Activated T-cell treated with anti-CD3 and anti-CD28 coated beads, Interleukin-2, amount 50 U/mL, for 24 hours (primary cell): ENCODE results near the gene ZNF276.

Experiments
- DNase-seq: peaks from one replicate; pipeline ENCODE4 v3.0.0-alpha.2; 2020
- H3K27ac Mint-ChIP-seq: 2 replicates; pipeline ENCODE4 v1.8.0; 2020; ENCODE audit warnings: mild to moderate bottlenecking, mixed read lengths
- H3K27me3 Mint-ChIP-seq: 2 replicates; pipeline ENCODE4 v1.8.0; 2020; ENCODE audit warnings: mixed read lengths
- H3K36me3 Mint-ChIP-seq: 2 replicates; pipeline ENCODE4 v1.8.0; 2020; ENCODE audit warnings: low read depth, mixed read lengths
- H3K4me1 Mint-ChIP-seq: 2 replicates; pipeline ENCODE4 v1.8.0; 2020; ENCODE audit warnings: low read depth, mixed read lengths
- H3K4me3 Mint-ChIP-seq: 2 replicates; pipeline ENCODE4 v1.8.0; 2020; ENCODE audit warnings: mild to moderate bottlenecking, moderate library complexity, mixed read lengths
- H3K9me3 Mint-ChIP-seq: 2 replicates; pipeline ENCODE4 v1.8.0; 2020; ENCODE audit warnings: mixed read lengths

The ZNF276 gene

DNA sequence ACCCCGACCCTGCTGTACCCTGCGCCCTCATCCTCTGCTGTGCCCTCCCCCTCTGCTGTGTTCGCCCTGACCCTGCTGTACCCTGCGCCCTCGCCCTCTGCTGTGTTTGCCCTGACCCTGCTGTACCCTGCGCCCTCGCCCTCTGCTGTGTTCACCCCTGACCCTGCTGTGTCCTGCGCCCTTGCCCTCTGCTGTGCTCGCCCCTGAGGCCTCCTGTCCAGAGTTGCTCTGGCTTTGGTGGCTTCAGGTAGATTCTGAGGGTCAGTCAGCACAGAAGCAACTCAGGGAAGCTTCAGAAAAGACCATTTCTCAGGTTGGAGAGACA, 11.5 kb downstream of the ZNF276 start:
- H3K27me3 Mint-ChIP-seq = no peaks in the 10 kb centered on the region
- H3K4me1 Mint-ChIP-seq = peaks cover 55% of the 10 kb centered on the region
- H3K9me3 Mint-ChIP-seq = no peaks in the 10 kb centered on the region
- no peak for DNase-seq
- H3K4me3 Mint-ChIP-seq = no peak overlapping the region
- H3K36me3 Mint-ChIP-seq = peaks cover 98% of the 10 kb centered on the region
- H3K27ac Mint-ChIP-seq = peak overlapping the region; percentile 72

DNA sequence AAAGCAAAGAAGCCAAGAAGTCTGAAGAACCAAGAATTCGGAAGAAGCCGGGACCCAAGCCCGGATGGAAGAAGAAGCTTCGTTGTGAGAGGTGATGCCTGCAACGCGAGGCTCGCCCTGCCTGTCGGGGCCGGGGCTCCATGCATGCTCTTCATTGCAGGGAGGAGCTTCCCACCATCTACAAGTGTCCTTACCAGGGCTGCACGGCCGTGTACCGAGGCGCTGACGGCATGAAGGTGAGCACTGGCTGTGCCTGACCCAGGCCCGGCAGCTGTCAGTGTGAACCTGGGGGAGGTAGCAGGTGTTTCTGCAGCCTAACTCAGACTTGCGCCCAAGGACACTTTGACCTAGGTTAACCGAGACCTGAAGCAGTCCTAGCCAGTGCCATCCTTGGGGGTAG, 12.0 kb downstream of the ZNF276 start:
- Mint-ChIP-seq H3K4me3 (no peak overlapping the region), H3K4me1 (peaks cover 56% of the 10 kb centered on the region), H3K27ac (peak overlapping the region; percentile 18), H3K27me3 (no peaks in the 10 kb centered on the region), H3K9me3 (no peaks in the 10 kb centered on the region), H3K36me3 (peaks cover 100% of the 10 kb centered on the region)
- no peak for DNase-seq

DNA sequence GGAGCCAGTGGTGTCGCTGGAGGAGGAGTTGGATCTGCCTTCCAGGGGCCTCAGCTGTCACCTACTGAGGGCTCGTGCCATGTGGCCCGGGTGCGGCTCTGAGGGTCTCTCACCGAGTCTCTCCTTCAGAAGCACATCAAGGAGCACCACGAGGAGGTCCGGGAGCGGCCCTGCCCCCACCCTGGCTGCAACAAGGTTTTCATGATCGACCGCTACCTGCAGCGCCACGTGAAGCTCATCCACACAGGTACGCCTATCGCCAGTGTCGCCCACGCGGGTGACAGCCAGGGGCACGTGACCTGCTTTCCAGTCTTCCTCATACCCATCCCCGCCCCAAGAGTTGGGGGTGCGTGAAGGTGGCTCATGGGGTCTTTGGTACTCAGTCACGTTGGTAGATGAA, 12.5 kb downstream of the ZNF276 start:
- Mint-ChIP-seq H3K4me3 (no peak overlapping the region), H3K27me3 (no peaks in the 10 kb centered on the region), H3K27ac (peak overlapping the region; percentile 47), H3K9me3 (no peaks in the 10 kb centered on the region), H3K4me1 (peaks cover 58% of the 10 kb centered on the region), H3K36me3 (peaks cover 100% of the 10 kb centered on the region)
- no peak for DNase-seq

DNA sequence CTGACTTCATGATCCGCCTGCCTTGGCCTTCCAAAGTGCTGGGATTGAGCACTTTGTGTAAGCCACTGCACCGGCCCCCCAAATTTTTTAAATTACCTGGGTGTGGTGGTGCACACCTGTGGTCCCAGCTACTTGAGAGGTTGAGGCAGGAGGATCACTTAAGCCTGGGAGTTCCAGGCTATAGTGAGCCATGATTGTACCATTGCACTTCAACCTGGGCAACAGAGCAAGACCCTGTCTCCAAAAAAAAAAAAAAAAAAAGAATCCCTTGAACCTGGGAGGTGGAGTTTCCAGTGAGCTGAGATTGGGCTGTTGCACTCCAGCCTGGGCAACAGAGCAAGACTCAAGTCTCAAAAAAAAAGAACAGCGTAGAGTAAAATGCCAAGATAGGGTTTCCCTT, 15.2 kb downstream of the ZNF276 start:
- no peak overlapping the region for H3K4me3 Mint-ChIP-seq

DNA sequence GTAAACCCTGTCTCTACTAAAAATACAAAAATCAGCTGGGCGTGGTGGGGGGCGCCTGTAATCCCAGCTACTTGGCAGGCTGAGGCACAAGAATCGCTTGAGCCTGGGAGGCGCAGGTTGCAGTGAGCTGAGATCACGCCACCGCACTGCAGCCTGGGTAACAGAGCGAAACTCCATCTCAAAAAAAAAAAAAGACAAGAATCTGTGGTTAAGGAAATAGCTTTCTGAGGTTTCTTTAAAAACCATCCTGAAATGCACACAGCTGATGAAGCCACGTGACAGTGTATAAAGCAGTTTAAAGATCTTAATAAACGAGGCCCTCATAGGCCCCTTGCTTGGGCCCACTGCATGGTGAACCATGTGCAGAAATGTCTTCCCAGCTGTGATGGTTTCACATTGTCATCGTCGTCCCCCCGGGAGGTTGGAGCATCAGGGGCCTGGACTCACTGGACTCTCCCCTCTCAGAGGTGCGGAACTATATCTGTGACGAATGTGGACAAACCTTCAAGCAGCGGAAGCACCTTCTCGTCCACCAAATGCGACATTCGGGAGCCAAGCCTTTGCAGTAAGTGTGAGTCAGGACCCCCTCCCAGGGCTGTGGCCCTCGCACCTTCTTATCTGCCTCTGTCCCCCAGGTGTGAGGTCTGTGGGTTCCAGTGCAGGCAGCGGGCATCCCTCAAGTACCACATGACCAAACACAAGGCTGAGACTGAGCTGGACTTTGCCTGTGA, 16.2 kb downstream of the ZNF276 start:
- peaks cover 43% of the 10 kb centered on the region for H3K4me1 Mint-ChIP-seq
- DNase-seq = peak; percentile 59
- no peaks in the 10 kb centered on the region for H3K27me3 Mint-ChIP-seq
- peaks cover 98% of the 10 kb centered on the region for H3K36me3 Mint-ChIP-seq
- H3K4me3 Mint-ChIP-seq = no peak overlapping the region
- no peaks in the 10 kb centered on the region for H3K9me3 Mint-ChIP-seq
- H3K27ac Mint-ChIP-seq = peak overlapping the region; percentile 84

More for the DNA sequence above, 15.2 kb downstream of the ZNF276 start:
- Mint-ChIP-seq H3K27ac (peak overlapping the region; percentile 84), H3K4me1 (peaks cover 47% of the 10 kb centered on the region), H3K36me3 (peaks cover 100% of the 10 kb centered on the region), H3K9me3 (no peaks in the 10 kb centered on the region), H3K27me3 (no peaks in the 10 kb centered on the region)
- DNase-seq = no peak

DNA sequence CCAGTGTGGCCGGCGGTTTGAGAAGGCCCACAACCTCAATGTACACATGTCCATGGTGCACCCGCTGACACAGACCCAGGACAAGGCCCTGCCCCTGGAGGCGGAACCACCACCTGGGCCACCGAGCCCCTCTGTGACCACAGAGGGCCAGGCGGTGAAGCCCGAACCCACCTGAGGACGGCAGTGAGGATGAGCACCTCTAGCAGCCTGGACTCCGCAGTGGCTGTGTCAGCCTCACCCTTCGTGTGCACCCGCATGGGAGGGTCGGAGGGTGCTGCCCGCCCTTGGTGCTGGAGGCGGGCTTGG, 16.7 kb downstream of the ZNF276 start:
- H3K4me1 Mint-ChIP-seq = peaks cover 43% of the 10 kb centered on the region
- H3K4me3 Mint-ChIP-seq = no peak overlapping the region

DNA sequence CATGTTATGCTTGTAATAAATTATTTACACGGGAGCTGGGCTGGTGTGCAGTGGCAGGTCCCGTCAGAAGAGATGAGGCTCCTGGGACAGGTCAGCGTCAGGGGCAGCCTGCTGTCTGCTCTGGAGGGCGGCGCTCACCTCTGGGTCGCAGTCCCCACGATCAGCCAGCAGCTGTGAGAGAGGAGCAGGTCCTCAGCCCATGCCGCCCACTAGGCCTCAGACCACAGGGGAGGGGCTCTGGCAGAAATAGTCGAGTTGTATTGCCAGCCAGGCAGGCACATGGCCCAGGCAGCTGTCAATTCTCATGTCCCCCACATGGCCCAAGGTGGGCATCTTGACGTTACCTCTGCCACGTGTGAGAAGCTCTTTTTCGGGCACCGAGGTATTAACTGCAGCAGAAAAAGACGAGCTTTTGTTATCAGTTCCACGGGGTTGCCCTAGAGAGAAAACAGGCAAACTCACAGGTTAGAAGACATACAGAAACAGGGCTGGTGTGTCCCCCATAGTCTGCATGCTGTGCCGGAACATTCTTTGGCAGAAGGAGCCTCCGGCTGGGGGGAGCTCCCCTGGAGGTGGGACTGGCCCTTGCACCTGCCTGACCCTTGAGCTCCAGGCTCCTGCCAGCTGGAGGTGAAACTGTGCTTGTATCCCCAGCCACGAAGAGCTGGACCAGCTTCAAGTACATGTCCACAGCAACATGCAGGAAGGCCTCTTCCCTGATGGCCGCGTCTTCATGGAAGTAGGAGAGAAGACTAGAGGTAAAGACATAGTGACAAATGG, 17.4 kb downstream of the ZNF276 start:
- peaks cover 98% of the 10 kb centered on the region for H3K36me3 Mint-ChIP-seq
- H3K27me3 Mint-ChIP-seq = no peaks in the 10 kb centered on the region
- H3K4me3 Mint-ChIP-seq = no peak overlapping the region
- DNase-seq = no peak
- peak overlapping the region; percentile 84 for H3K27ac Mint-ChIP-seq
- peaks cover 46% of the 10 kb centered on the region for H3K4me1 Mint-ChIP-seq
- H3K9me3 Mint-ChIP-seq = no peaks in the 10 kb centered on the region

More for the DNA sequence above, 16.7 kb downstream of the ZNF276 start:
- peaks cover 98% of the 10 kb centered on the region for H3K36me3 Mint-ChIP-seq
- H3K27me3 Mint-ChIP-seq = no peaks in the 10 kb centered on the region
- no peak for DNase-seq
- no peaks in the 10 kb centered on the region for H3K9me3 Mint-ChIP-seq
- peak overlapping the region; percentile 84 for H3K27ac Mint-ChIP-seq

DNA sequence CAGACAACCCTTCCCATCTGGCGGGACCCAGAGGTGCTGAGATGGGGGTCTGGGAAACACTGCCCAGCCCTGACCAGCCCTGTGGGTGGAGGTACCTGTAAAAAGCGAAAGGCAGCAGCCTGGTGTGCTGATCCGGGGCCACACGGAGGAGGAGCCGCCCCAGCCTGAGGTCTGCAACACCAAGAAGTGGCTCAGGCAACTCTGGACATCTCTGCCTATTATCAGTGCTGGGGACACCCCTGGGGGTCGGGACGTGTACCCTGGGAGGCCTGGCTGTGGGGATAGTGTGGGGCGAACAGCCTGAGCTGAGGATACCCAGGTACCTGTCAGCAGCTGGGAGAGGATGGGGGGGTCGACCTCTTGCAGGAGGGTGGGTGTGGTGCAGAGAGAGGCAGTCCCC, 18.0 kb downstream of the ZNF276 start:
- H3K4me1 Mint-ChIP-seq = peaks cover 49% of the 10 kb centered on the region
- peak overlapping the region; percentile 84 for H3K27ac Mint-ChIP-seq
- DNase-seq = no peak
- H3K27me3 Mint-ChIP-seq = no peaks in the 10 kb centered on the region
- peaks cover 98% of the 10 kb centered on the region for H3K36me3 Mint-ChIP-seq
- no peak overlapping the region for H3K4me3 Mint-ChIP-seq
- no peaks in the 10 kb centered on the region for H3K9me3 Mint-ChIP-seq

DNA sequence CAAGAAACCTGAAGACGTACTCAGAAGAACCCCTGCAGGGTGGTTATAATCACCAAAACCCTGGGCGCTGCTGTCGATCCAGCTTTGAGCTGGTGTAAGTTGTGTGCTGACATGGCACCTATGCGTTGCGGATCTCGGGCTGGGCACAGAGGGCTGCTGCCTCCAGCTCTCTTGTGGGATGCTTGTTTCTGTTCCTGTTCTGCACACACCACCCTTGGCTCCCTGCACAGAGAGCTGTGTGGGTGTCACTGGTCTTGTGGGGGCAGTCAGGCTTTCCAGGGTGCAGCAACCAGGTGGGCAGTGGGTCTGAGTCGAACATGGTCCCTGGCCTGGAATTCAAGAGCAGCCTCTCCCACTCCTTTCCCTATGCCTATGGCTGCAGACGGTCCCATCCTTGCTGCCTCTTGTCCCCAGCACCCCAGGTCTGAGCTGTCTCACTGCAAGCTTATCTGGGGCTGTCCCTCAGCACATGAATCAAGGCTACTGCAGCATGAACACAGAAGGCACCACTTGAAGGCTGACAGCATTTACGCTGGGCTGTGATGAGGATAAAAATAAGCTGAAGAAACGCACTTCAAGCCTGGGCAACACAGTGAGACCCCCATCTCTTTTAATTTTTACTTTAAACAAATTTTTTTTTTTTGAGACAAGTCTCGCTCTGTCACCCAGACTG, 20.1 kb downstream of the ZNF276 start:
- Mint-ChIP-seq H3K4me3 (no peak overlapping the region), H3K36me3 (peaks cover 93% of the 10 kb centered on the region), H3K9me3 (no peaks in the 10 kb centered on the region), H3K27ac (peak overlapping the region; percentile 76), H3K27me3 (no peaks in the 10 kb centered on the region), H3K4me1 (peaks cover 40% of the 10 kb centered on the region)
- no peak for DNase-seq

DNA sequence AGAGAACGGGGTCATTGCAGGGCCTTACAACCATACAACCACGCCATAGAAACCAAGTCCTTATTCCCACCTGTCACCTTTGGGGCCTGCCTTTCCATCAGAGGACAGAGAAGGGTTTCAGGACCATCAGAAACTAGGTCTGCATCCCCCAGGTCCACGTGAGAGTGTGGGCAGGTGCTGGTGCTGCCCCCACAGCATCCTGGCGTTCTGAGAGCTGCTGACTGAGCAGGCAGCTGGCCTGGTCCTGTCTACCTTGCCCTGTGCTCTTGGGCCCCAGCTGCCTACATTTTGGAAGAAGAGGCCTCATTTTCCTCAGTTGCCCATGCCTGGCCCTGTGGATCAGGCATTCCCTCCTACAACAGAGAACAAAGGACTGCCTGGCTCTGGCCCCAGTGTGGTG, 21.6 kb downstream of the ZNF276 start:
- Mint-ChIP-seq H3K27ac (peak overlapping the region; percentile 83), H3K36me3 (peaks cover 91% of the 10 kb centered on the region), H3K4me3 (no peak overlapping the region), H3K27me3 (no peaks in the 10 kb centered on the region), H3K4me1 (peaks cover 25% of the 10 kb centered on the region), H3K9me3 (no peaks in the 10 kb centered on the region)
- no peak for DNase-seq

DNA sequence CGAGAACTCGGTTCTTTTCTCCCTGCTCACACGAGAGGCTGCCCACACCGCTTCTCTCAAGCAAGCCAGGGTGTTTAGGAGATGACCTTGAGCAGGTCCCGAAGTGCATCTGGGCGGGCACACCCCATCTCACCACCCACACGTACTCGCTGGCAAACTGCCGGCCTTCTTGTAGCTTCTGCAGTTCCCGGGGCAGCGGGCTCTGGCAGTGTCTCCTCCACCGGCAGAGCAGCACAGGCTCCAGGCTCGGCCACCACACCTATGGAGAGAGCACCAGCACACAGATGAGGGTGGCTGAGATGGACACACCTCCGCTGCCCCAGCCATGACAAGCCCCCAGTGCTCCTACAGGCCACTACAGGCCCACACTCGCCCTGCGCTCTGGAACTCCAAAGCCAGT, 23.5 kb downstream of the ZNF276 start:
- peaks cover 91% of the 10 kb centered on the region for H3K36me3 Mint-ChIP-seq
- H3K27ac Mint-ChIP-seq = peak overlapping the region; percentile 59

DNA sequence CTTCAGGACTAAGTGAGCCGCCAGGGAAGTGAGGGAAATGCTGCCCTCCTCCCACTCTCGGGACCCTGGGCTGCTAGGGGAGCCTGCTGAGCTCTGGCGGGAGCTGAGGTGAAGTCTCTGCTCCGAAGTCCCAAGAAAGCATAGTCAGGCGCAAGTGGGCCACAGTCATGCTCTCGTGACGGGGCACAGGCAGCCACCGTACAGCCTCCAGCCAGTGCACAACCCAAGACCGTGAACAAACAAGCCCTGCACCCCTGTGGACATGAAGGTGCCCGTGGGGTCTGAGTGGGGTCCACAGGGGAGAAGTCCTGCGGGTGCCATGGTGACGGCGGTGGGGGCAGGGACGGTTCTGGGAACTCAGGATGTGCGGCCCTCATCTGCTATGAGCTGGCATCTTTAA, 24.7 kb downstream of the ZNF276 start:
- Mint-ChIP-seq H3K36me3 (peaks cover 91% of the 10 kb centered on the region), H3K4me1 (peaks cover 24% of the 10 kb centered on the region), H3K4me3 (no peak overlapping the region), H3K27me3 (no peaks in the 10 kb centered on the region), H3K9me3 (no peaks in the 10 kb centered on the region), H3K27ac (no peak overlapping the region)
- no peak for DNase-seq

More for the DNA sequence above, 23.5 kb downstream of the ZNF276 start:
- Mint-ChIP-seq H3K9me3 (no peaks in the 10 kb centered on the region), H3K27me3 (no peaks in the 10 kb centered on the region), H3K4me1 (peaks cover 22% of the 10 kb centered on the region), H3K4me3 (no peak overlapping the region)
- no peak for DNase-seq

DNA sequence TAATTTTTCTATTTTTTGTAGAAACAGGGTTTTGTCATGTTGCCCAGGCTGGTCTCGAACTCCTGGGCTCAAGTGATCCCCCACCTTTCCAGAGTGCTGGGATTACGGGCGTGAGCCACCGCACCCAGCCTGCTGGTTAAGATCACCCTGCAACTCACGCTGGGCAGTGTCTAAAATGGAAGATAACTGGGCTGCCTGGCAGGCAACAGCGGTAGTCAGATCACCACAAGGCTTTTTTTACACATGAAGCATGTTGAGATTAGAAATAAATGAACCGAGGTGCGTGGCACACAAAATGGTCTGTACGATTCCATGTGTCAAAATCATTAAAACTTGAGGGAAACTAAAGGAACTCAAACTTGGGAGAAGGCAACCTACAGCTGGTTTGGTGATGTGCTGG, 26.7 kb downstream of the ZNF276 start:
- Mint-ChIP-seq H3K4me3 (no peak overlapping the region), H3K36me3 (peaks cover 93% of the 10 kb centered on the region), H3K27ac (no peak overlapping the region), H3K9me3 (no peaks in the 10 kb centered on the region), H3K4me1 (peaks cover 15% of the 10 kb centered on the region), H3K27me3 (no peaks in the 10 kb centered on the region)
- DNase-seq = no peak

DNA sequence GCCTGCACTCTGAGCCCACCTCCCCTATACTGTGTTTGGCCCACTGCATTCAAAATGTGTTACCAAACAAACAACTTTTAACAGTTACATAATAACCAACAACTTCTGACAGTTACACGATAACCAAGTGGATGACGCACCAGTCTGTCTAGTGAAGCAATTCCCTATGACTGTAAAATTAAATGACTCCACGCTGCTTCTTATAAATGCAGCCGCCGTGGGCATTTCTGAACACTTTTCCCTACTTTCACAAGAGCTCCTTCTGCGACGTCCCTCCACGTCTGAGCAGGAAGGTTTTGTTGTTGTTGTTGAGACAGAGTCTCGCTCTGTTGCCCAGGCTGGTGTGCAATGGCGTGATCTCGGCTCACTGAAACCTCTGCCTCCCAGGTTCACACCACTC, 27.6 kb downstream of the ZNF276 start:
- H3K36me3 Mint-ChIP-seq = peaks cover 90% of the 10 kb centered on the region
- H3K27ac Mint-ChIP-seq = no peak overlapping the region
- H3K9me3 Mint-ChIP-seq = no peaks in the 10 kb centered on the region
- H3K27me3 Mint-ChIP-seq = no peaks in the 10 kb centered on the region
- DNase-seq = no peak
- H3K4me3 Mint-ChIP-seq = no peak overlapping the region
- H3K4me1 Mint-ChIP-seq = peaks cover 14% of the 10 kb centered on the region

DNA sequence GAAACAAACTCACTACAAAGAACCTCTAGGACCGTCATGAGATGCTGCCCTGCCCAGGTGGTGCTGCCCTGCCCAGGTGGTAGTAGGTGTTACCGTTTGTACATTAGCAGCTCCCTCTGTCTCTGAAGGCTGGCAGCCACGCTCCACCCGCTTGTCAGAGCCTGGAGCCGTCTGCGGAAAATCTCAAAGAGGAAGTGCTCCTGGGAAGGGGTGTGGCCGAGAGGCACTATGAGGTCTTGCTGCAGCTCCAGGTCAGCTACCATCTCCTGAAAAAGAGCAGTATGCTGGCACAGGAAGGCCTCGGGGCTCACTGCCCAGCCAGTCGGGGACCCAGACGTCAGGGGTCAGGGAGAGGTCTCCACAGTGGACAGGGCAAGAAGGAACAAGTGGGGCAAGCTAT, 28.3 kb downstream of the ZNF276 start:
- no peak for DNase-seq
- H3K27ac Mint-ChIP-seq = no peak overlapping the region
- H3K4me1 Mint-ChIP-seq = peaks cover 10% of the 10 kb centered on the region
- H3K27me3 Mint-ChIP-seq = no peaks in the 10 kb centered on the region
- peaks cover 90% of the 10 kb centered on the region for H3K36me3 Mint-ChIP-seq
- no peaks in the 10 kb centered on the region for H3K9me3 Mint-ChIP-seq
- no peak overlapping the region for H3K4me3 Mint-ChIP-seq
